WTC11 (cell line): Measurements from ENCODE around the gene MYO6. TPM values are rescaled to one million over a fixed set of nuclear protein-coding genes. Genes with fewer than 3 reads are reported as not detected.
A peak's percentile ranks its signal among the peaks of the same experiment; 100 is the strongest.

Experiments used
- ATF2 ChIP-seq: sonication (generic); formaldehyde crosslinking; IDR thresholded peaks from 2 replicates; pipeline ENCODE4 v1.8.1; 2022; ENCODE audit warnings: low read depth, missing genetic modification reagents, borderline replicate concordance
- ETV6 ChIP-seq: sonication (generic); formaldehyde crosslinking; IDR thresholded peaks from 2 replicates; pipeline ENCODE4 v1.8.1; 2022; ENCODE audit warnings: mild to moderate bottlenecking, missing genetic modification reagents
- FOXK1 ChIP-seq: sonication (generic); formaldehyde crosslinking; IDR thresholded peaks from 2 replicates; pipeline ENCODE4 v1.8.0; 2022; ENCODE audit warnings: mild to moderate bottlenecking, moderate library complexity, missing genetic modification reagents
- JAZF1 ChIP-seq: fragments of 250-450 bp; sonication (Bioruptor Pico); IDR thresholded peaks from 2 replicates; pipeline ENCODE4 v1.9.0; 2021; ENCODE audit warnings: moderate library complexity, mild to moderate bottlenecking, inconsistent platforms
- JUN ChIP-seq: sonication (generic); formaldehyde crosslinking; IDR thresholded peaks from 2 replicates; pipeline ENCODE4 v1.8.0; 2023; ENCODE audit warnings: mild to moderate bottlenecking, missing genetic modification reagents
- MXD4 ChIP-seq: fragments of 250-450 bp; sonication (Bioruptor Pico); IDR thresholded peaks from 2 replicates; pipeline ENCODE4 v1.8.0; 2021; ENCODE audit warnings: mild to moderate bottlenecking, moderate library complexity, borderline replicate concordance
- NR3C1 ChIP-seq: sonication (generic); formaldehyde crosslinking; conservative IDR thresholded peaks from 2 replicates; pipeline ENCODE4 v1.8.1; 2023; ENCODE audit warnings: low read depth, mild to moderate bottlenecking, missing genetic modification reagents
- SMAD3 ChIP-seq: sonication (generic); formaldehyde crosslinking; IDR thresholded peaks from 2 replicates; pipeline ENCODE4 v1.8.0; 2022; ENCODE audit warnings: missing genetic modification reagents, mild to moderate bottlenecking, borderline replicate concordance
- TEAD4 ChIP-seq: sonication (generic); formaldehyde crosslinking; IDR thresholded peaks from 2 replicates; pipeline ENCODE4 v1.8.0; 2022; ENCODE audit warnings: mild to moderate bottlenecking, missing genetic modification reagents
- ZNF219 ChIP-seq: sonication (generic); formaldehyde crosslinking; IDR thresholded peaks from 2 replicates; pipeline ENCODE4 v1.8.0; 2023; ENCODE audit warnings: missing genetic modification reagents, mild to moderate bottlenecking, borderline replicate concordance
- ZNF281 ChIP-seq: sonication (generic); formaldehyde crosslinking; IDR thresholded peaks from 2 replicates; pipeline ENCODE4 v1.8.0; 2023; ENCODE audit warnings: mild to moderate bottlenecking, missing genetic modification reagents
- ZNF396 ChIP-seq: fragments of 250-450 bp; sonication (Bioruptor Pico); IDR thresholded peaks from 2 replicates; pipeline ENCODE4 v1.8.0; 2021; ENCODE audit warnings: mild to moderate bottlenecking, moderate library complexity, borderline replicate concordance
- ZNF425 ChIP-seq: fragments of 250-450 bp; sonication (Bioruptor Pico); conservative IDR thresholded peaks from 2 replicates; pipeline ENCODE4 v1.9.0; 2021; ENCODE audit warnings: mild to moderate bottlenecking
- total RNA-seq: library from RNA; stranded (reverse); gene quantifications from 3 replicates; pipeline ENCODE4 v1.2.3, GENCODE V29; 2021
- TF ChIP-seq, protein P1 (sequence below): sonication (generic); formaldehyde crosslinking; conservative IDR thresholded peaks from 2 replicates; pipeline ENCODE4 v1.8.1; 2023; ENCODE audit warnings: mild to moderate bottlenecking, low read depth, missing genetic modification reagents, moderate library complexity
- TF ChIP-seq, protein P2 (sequence below): sonication (generic); formaldehyde crosslinking; IDR thresholded peaks from 2 replicates; pipeline ENCODE4 v1.8.1; 2023; ENCODE audit warnings: mild to moderate bottlenecking, moderate library complexity, missing genetic modification reagents
- TF ChIP-seq, protein P3 (sequence below): sonication (generic); formaldehyde crosslinking; IDR thresholded peaks from 2 replicates; pipeline ENCODE4 v1.8.1; 2023; ENCODE audit warnings: mild to moderate bottlenecking, missing genetic modification reagents
- TF ChIP-seq, protein P4 (sequence below): sonication (generic); formaldehyde crosslinking; IDR thresholded peaks from 2 replicates; pipeline ENCODE4 v1.8.0; 2022; ENCODE audit warnings: mild to moderate bottlenecking, missing genetic modification reagents
- TF ChIP-seq, protein P5 (sequence below): sonication (generic); formaldehyde crosslinking; IDR thresholded peaks from 2 replicates; pipeline ENCODE4 v1.8.0; 2022; ENCODE audit warnings: mild to moderate bottlenecking, missing genetic modification reagents

MYO6 gene
- total RNA-seq, 1 experiment from 2014 or later, result 32.6 TPM

DNA sequence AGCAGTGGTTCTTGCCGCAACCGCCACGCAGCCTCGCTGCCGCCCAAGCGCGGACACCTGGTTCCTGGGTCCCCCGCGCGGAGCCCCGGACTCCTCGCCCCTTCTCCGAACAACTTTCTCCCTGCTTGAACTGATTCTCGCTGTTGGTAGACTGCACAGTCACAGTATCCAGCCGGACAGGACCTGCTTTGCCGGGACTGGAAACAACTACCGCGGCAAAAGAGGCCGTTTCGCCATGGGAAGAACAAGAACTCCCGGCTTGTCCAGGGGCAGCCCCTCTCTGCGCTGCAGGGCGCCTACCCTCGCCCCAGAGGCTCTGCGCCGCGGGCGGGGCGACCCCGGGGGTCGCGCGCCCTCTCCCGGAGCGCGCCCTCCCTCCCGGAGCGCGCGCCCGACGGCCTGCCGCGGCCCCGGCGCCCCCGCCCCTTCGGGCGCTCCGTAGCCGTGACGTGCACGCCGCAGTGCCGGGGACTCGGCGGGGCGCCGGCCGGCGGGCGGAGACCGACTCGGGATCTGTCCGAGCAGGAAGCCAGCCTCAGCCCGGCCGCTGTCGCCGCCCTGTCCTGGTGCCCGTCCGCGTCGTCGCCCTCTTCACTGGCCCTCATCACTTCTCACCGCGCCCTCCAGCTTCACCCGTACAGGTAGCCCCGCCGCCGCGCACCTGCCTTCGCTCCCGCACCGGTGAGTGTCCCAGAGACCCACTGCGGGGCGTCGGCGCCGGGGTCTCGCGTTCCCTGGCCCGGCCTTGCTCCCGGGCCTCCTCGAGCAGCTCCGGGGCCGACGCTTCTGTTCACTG is at the start of gene MYO6 (continued):
- TF ChIP-seq FOXK1 (CRISPR knock-in tag), result peak; percentile 35; the same call in 1 of the 2 replicates
- TF ChIP-seq ZNF396, result no peak
- TF ChIP-seq, protein P1, sequence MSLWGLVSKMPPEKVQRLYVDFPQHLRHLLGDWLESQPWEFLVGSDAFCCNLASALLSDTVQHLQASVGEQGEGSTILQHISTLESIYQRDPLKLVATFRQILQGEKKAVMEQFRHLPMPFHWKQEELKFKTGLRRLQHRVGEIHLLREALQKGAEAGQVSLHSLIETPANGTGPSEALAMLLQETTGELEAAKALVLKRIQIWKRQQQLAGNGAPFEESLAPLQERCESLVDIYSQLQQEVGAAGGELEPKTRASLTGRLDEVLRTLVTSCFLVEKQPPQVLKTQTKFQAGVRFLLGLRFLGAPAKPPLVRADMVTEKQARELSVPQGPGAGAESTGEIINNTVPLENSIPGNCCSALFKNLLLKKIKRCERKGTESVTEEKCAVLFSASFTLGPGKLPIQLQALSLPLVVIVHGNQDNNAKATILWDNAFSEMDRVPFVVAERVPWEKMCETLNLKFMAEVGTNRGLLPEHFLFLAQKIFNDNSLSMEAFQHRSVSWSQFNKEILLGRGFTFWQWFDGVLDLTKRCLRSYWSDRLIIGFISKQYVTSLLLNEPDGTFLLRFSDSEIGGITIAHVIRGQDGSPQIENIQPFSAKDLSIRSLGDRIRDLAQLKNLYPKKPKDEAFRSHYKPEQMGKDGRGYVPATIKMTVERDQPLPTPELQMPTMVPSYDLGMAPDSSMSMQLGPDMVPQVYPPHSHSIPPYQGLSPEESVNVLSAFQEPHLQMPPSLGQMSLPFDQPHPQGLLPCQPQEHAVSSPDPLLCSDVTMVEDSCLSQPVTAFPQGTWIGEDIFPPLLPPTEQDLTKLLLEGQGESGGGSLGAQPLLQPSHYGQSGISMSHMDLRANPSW (CRISPR knock-in tag), result no peak
- TF ChIP-seq ATF2 (CRISPR knock-in tag), result no peak
- TF ChIP-seq TEAD4, result no peak
- TF ChIP-seq, protein P2, sequence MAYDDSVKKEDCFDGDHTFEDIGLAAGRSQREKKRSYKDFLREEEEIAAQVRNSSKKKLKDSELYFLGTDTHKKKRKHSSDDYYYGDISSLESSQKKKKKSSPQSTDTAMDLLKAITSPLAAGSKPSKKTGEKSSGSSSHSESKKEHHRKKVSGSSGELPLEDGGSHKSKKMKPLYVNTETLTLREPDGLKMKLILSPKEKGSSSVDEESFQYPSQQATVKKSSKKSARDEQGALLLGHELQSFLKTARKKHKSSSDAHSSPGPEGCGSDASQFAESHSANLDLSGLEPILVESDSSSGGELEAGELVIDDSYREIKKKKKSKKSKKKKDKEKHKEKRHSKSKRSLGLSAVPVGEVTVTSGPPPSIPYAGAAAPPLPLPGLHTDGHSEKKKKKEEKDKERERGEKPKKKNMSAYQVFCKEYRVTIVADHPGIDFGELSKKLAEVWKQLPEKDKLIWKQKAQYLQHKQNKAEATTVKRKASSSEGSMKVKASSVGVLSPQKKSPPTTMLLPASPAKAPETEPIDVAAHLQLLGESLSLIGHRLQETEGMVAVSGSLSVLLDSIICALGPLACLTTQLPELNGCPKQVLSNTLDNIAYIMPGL (CRISPR knock-in tag), result peak; percentile 51; the same call in 1 of the 2 replicates
- no peak for TF ChIP-seq JUN (CRISPR knock-in tag)
- TF ChIP-seq ETV6 (CRISPR knock-in tag), result peak; percentile 67; the same call in 1 of the 2 replicates
- no peak for TF ChIP-seq ZNF219
- TF ChIP-seq JAZF1, result no peak
- no peak for TF ChIP-seq SMAD3 (CRISPR knock-in tag)
- 0 out of 2 replicates have a peak, but pooled peaks have one; percentile 54 for TF ChIP-seq NR3C1
- TF ChIP-seq, protein P3, sequence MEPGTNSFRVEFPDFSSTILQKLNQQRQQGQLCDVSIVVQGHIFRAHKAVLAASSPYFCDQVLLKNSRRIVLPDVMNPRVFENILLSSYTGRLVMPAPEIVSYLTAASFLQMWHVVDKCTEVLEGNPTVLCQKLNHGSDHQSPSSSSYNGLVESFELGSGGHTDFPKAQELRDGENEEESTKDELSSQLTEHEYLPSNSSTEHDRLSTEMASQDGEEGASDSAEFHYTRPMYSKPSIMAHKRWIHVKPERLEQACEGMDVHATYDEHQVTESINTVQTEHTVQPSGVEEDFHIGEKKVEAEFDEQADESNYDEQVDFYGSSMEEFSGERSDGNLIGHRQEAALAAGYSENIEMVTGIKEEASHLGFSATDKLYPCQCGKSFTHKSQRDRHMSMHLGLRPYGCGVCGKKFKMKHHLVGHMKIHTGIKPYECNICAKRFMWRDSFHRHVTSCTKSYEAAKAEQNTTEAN (CRISPR knock-in tag), result 0 out of 2 replicates have a peak, but pooled peaks have one; percentile 39
- TF ChIP-seq, protein P4, sequence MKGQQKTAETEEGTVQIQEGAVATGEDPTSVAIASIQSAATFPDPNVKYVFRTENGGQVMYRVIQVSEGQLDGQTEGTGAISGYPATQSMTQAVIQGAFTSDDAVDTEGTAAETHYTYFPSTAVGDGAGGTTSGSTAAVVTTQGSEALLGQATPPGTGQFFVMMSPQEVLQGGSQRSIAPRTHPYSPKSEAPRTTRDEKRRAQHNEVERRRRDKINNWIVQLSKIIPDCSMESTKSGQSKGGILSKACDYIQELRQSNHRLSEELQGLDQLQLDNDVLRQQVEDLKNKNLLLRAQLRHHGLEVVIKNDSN (CRISPR knock-in tag), result no peak
- TF ChIP-seq MXD4 (CRISPR knock-in tag), result no peak
- TF ChIP-seq, protein P5, sequence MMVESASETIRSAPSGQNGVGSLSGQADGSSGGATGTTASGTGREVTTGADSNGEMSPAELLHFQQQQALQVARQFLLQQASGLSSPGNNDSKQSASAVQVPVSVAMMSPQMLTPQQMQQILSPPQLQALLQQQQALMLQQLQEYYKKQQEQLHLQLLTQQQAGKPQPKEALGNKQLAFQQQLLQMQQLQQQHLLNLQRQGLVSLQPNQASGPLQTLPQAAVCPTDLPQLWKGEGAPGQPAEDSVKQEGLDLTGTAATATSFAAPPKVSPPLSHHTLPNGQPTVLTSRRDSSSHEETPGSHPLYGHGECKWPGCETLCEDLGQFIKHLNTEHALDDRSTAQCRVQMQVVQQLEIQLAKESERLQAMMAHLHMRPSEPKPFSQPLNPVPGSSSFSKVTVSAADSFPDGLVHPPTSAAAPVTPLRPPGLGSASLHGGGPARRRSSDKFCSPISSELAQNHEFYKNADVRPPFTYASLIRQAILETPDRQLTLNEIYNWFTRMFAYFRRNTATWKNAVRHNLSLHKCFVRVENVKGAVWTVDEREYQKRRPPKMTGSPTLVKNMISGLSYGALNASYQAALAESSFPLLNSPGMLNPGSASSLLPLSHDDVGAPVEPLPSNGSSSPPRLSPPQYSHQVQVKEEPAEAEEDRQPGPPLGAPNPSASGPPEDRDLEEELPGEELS (CRISPR knock-in tag), result no peak
- no peak for TF ChIP-seq ZNF281 (CRISPR knock-in tag)
- TF ChIP-seq ZNF425 (CRISPR knock-in tag), result no peak
